Measurements from ENCODE around the gene SLC15A4. TPM values are rescaled to one million over a fixed set of nuclear protein-coding genes. Genes with fewer than 3 reads are reported as not detected.

Gene SLC15A4
- total and polyA plus RNA-seq, 2 donors (not counting 3 experiments of a cell fraction or from before 2014, with no cell fraction given), result 19.6 to 24.5 TPM

GRCh38 chr12:128819293-128820144, 4.2 kb downstream of the SLC15A4 start:
- no peak for TF ChIP-seq MYC (IDR thresholded peaks at IDR 0.05; ENCODE audit: low read depth, low read length)
- no peak for TF ChIP-seq POLR2AphosphoS5 (IDR thresholded peaks at IDR 0.05; ENCODE audit: insufficient read depth, low read depth, low read length)
- TF ChIP-seq MAX (IDR thresholded peaks at IDR 0.05; ENCODE audit: insufficient read depth, insufficient read length), result no peak
- TF ChIP-seq POLR2A (IDR thresholded peaks at IDR 0.05; ENCODE audit: low read depth, low read length), result no peak
- TF ChIP-seq FOS (IDR thresholded peaks at IDR 0.05; ENCODE audit: borderline replicate concordance, insufficient read depth, low read length), result no peak
- no peak for TF ChIP-seq CTCF (IDR thresholded peaks at IDR 0.05; ENCODE audit: extremely low read depth in 1 of 2, insufficient read depth in 1 of 2, low read depth in 1 of 2, low read length in 2 of 2)
- TF ChIP-seq JUN (IDR thresholded peaks at IDR 0.05; ENCODE audit: borderline replicate concordance, insufficient read depth, insufficient read length, low read depth), result no peak
- TF ChIP-seq GATA2 (IDR thresholded peaks at IDR 0.05; ENCODE audit: insufficient read depth, insufficient read length, low read depth, low read length), result no peak
- TF ChIP-seq EZH2 (IDR thresholded peaks at IDR 0.05; ENCODE audit: borderline replicate concordance, low read depth, low read length, severe bottlenecking), result no peak
- H3K36me3 ChIP-seq (ENCODE audit: control insufficient read depth in 2 of 2, extremely low read depth in 1 of 2, insufficient read depth in 2 of 2, low read length in 2 of 2), result peaks cover 0 to 4% of the 10 kb centered on the region in 2 experiments
- H3K79me2 ChIP-seq (ENCODE audit: control insufficient read depth, insufficient read depth, low read length), result peaks cover 86% of the 10 kb centered on the region
- intact Hi-C loops (cut with micrococcal nuclease) (no loop called here), dilution Hi-C loops (cut with MboI; ENCODE audit: extremely low pct_ligation_motif_present, low sequenced_read_pairs) (no loop called here)
- H3K9me1 ChIP-seq (replicated peaks; ENCODE audit: control insufficient read depth, extremely low read depth, insufficient read depth, low read length), result no peaks in the 10 kb centered on the region
- ChIA-PET CTCF (interaction anchor here (1.6 kb wide), 1 partner anchor 21 kb away, joined by 4 read pairs; no protein-coding TSS in a partner anchor), POLR2A (no interaction called here)
- H4K20me1 ChIP-seq (replicated peaks; ENCODE audit: control insufficient read depth, extremely low read depth, insufficient read depth, low read length), result no peaks in the 10 kb centered on the region
- no peaks in the 10 kb centered on the region for H3K27me3 ChIP-seq (ENCODE audit: control insufficient read depth in 2 of 2, insufficient read depth in 2 of 2, low read length in 2 of 2)
- H3K4me1 ChIP-seq (ENCODE audit: control insufficient read depth, extremely low read depth, insufficient read depth, low read length), result peaks cover 5% of the 10 kb centered on the region
- no peak overlapping the region for H3K4me2 ChIP-seq (ENCODE audit: insufficient read depth, low read length)
- no peak overlapping the region for H2AFZ ChIP-seq (ENCODE audit: low read depth, low read length)
- no peak overlapping the region for H3K4me3 ChIP-seq (replicated peaks in 1 of 3; ENCODE audit: insufficient read depth in 1 of 3, low read depth in 1 of 3, low read length in 3 of 3)
- no TSS peak for BruUV-seq (replicated peaks)
- no peak overlapping the region for H3K27ac ChIP-seq (ENCODE audit: insufficient read depth, low read depth, low read length)
- FAIRE-seq, result no peak
- H3K9ac ChIP-seq (replicated peaks; ENCODE audit: extremely low read depth, insufficient read depth, low read length), result no peak overlapping the region
- H3K9me3 ChIP-seq (replicated peaks; ENCODE audit: control insufficient read depth, insufficient read depth, low read length), result no peaks in the 10 kb centered on the region
- DNase-seq (ENCODE audit: low read depth, low spot score), result no peak

Data from endothelial cell of umbilical vein (primary cell).